MG63 (cell line): ENCODE measurements around the gene GEMIN7. TPM values are rescaled to one million over a fixed set of nuclear protein-coding genes. Genes with fewer than 3 reads are reported as not detected.
"Not testable (repeated sequence)": the region's sequence is repeated elsewhere in the genome, so short reads cannot be mapped to it uniquely, and the experiment has no call there.

Source experiments
- DNase-seq: peaks from one replicate; pipeline ENCODE4 v3.0.0-alpha.2; 2020
- H3K27me3 ChIP-seq: fragments of 250-450 bp; sonication (Bioruptor Pico); 2 replicates; pipeline ENCODE4 v1.5.1; 2020; ENCODE audit warnings: mild to moderate bottlenecking, moderate library complexity
- H3K36me3 ChIP-seq: fragments of 250-450 bp; sonication (Bioruptor Pico); 2 replicates; pipeline ENCODE4 v1.5.1; 2020; ENCODE audit warnings: mild to moderate bottlenecking, moderate library complexity
- H3K4me3 ChIP-seq: fragments of 250-450 bp; sonication (Bioruptor Pico); 2 replicates; pipeline ENCODE4 v1.5.1; 2020; ENCODE audit warnings: mild to moderate bottlenecking, moderate library complexity
- H3K9me3 ChIP-seq: fragments of 250-450 bp; sonication (Bioruptor Pico); 2 replicates; pipeline ENCODE4 v1.5.1; 2020; ENCODE audit warnings: mild to moderate bottlenecking, moderate library complexity
- total RNA-seq: library from RNA; depleted of rRNA; stranded (reverse); fragments of >200 nt; shearing (Covaris generic); gene quantifications from 2 replicates; pipeline ENCODE4 v1.2.3, GENCODE V29; 2014; ENCODE audit warnings: low replicate concordance

Gene GEMIN7
- total RNA-seq, 1 experiment from 2014 or later: 73.6 TPM

GRCh38 chr19:45110851-45111266 is 31.8 kb downstream of the GEMIN7 start:
- no peak overlapping the region for H3K4me3 ChIP-seq
- DNase-seq: no peak
- no peaks in the 10 kb centered on the region; the same call in 1 of the 2 replicates for H3K36me3 ChIP-seq
- H3K9me3 ChIP-seq: no peaks in the 10 kb centered on the region
- H3K27me3 ChIP-seq: no peaks in the 10 kb centered on the region

- Histone ChIP-seq H3K36me3 (no peaks in the 10 kb centered on the region; the same call in 1 of the 2 replicates), H3K9me3 (no peaks in the 10 kb centered on the region)
- DNase-seq: no peak
Observed at GRCh38 chr19:45112111-45112827, 33.2 kb downstream of the GEMIN7 start.

GRCh38 chr19:45113628-45114027 is 34.6 kb downstream of the GEMIN7 start:
- no peak overlapping the region for H3K4me3 ChIP-seq
- no peaks in the 10 kb centered on the region for H3K27me3 ChIP-seq
- DNase-seq: no peak
- no peaks in the 10 kb centered on the region for H3K9me3 ChIP-seq
- H3K36me3 ChIP-seq: no peaks in the 10 kb centered on the region

More at GRCh38 chr19:45112111-45112827, 33.2 kb downstream of the GEMIN7 start:
- H3K4me3 ChIP-seq: no peak overlapping the region
- H3K27me3 ChIP-seq: no peaks in the 10 kb centered on the region

GRCh38 chr19:45114116-45114515 is 35.1 kb downstream of the GEMIN7 start:
- Histone ChIP-seq H3K9me3 (no peaks in the 10 kb centered on the region), H3K36me3 (no peaks in the 10 kb centered on the region), H3K4me3 (no peak overlapping the region), H3K27me3 (no peaks in the 10 kb centered on the region)
- no peak for DNase-seq

- peaks cover 3% of the 10 kb centered on the region; the same call in 1 of the 2 replicates for H3K36me3 ChIP-seq
- no peaks in the 10 kb centered on the region for H3K9me3 ChIP-seq
Observed at GRCh38 chr19:45115809-45116615, 37.0 kb downstream of the GEMIN7 start.

GRCh38 chr19:45117167-45117594 is 38.1 kb downstream of the GEMIN7 start:
- H3K27me3 ChIP-seq: no peaks in the 10 kb centered on the region
- no peaks in the 10 kb centered on the region for H3K9me3 ChIP-seq
- H3K36me3 ChIP-seq: peaks cover 3% of the 10 kb centered on the region; the same call in 1 of the 2 replicates
- no peak for DNase-seq
- H3K4me3 ChIP-seq: no peak overlapping the region

More at GRCh38 chr19:45115809-45116615, 37.0 kb downstream of the GEMIN7 start:
- no peak for DNase-seq
- no peaks in the 10 kb centered on the region for H3K27me3 ChIP-seq
- H3K4me3 ChIP-seq: no peak overlapping the region

- no peaks in the 10 kb centered on the region for H3K27me3 ChIP-seq
- H3K36me3 ChIP-seq: peaks cover 3% of the 10 kb centered on the region; the same call in 1 of the 2 replicates
- H3K4me3 ChIP-seq: no peak overlapping the region
- H3K9me3 ChIP-seq: no peaks in the 10 kb centered on the region
- no peak for DNase-seq
Observed at GRCh38 chr19:45117671-45118070, 38.6 kb downstream of the GEMIN7 start.

GRCh38 chr19:45118106-45118505 is 39.0 kb downstream of the GEMIN7 start:
- Histone ChIP-seq H3K4me3 (no peak overlapping the region), H3K27me3 (no peaks in the 10 kb centered on the region), H3K36me3 (peaks cover 3% of the 10 kb centered on the region; the same call in 1 of the 2 replicates), H3K9me3 (no peaks in the 10 kb centered on the region)
- DNase-seq: no peak

GRCh38 chr19:45118591-45119355 is 39.7 kb downstream of the GEMIN7 start:
- H3K27me3 ChIP-seq, DNase-seq: not testable (repeated sequence)

GRCh38 chr19:45119582-45119981 is 40.5 kb downstream of the GEMIN7 start:
- DNase-seq: no peak
- Histone ChIP-seq H3K4me3 (no peak overlapping the region), H3K36me3 (peaks cover 3% of the 10 kb centered on the region; the same call in 1 of the 2 replicates), H3K9me3 (no peaks in the 10 kb centered on the region), H3K27me3 (no peaks in the 10 kb centered on the region)

More at GRCh38 chr19:45118591-45119355, 39.7 kb downstream of the GEMIN7 start:
- not testable (repeated sequence) for H3K4me3 ChIP-seq, H3K9me3 ChIP-seq, H3K36me3 ChIP-seq

GRCh38 chr19:45121827-45122345 is 42.8 kb downstream of the GEMIN7 start:
- no peak overlapping the region for H3K4me3 ChIP-seq
- H3K27me3 ChIP-seq: no peaks in the 10 kb centered on the region
- H3K9me3 ChIP-seq: no peaks in the 10 kb centered on the region
- peaks cover 8% of the 10 kb centered on the region for H3K36me3 ChIP-seq
- no peak for DNase-seq

- DNase-seq: no peak
- H3K9me3 ChIP-seq: no peaks in the 10 kb centered on the region
- no peaks in the 10 kb centered on the region for H3K27me3 ChIP-seq
- peaks cover 8% of the 10 kb centered on the region for H3K36me3 ChIP-seq
- no peak overlapping the region for H3K4me3 ChIP-seq
Observed at GRCh38 chr19:45122832-45123231, 43.8 kb downstream of the GEMIN7 start.

GRCh38 chr19:45123440-45123850 is 44.4 kb downstream of the GEMIN7 start:
- H3K36me3 ChIP-seq: peaks cover 11% of the 10 kb centered on the region
- H3K4me3 ChIP-seq: no peak overlapping the region
- no peaks in the 10 kb centered on the region for H3K27me3 ChIP-seq
- no peak for DNase-seq
- no peaks in the 10 kb centered on the region for H3K9me3 ChIP-seq

GRCh38 chr19:45124021-45124420 is 45.0 kb downstream of the GEMIN7 start:
- Histone ChIP-seq H3K9me3 (no peaks in the 10 kb centered on the region), H3K27me3 (no peaks in the 10 kb centered on the region), H3K36me3 (peaks cover 11% of the 10 kb centered on the region), H3K4me3 (no peak overlapping the region)
- no peak for DNase-seq

- H3K27me3 ChIP-seq: no peaks in the 10 kb centered on the region
- H3K36me3 ChIP-seq: peaks cover 8% of the 10 kb centered on the region
- no peaks in the 10 kb centered on the region for H3K9me3 ChIP-seq
- DNase-seq: no peak
- no peak overlapping the region for H3K4me3 ChIP-seq
Observed at GRCh38 chr19:45125360-45125759, 46.3 kb downstream of the GEMIN7 start.

GRCh38 chr19:45125975-45126493 is 47.0 kb downstream of the GEMIN7 start:
- peaks cover 8% of the 10 kb centered on the region for H3K36me3 ChIP-seq
- H3K9me3 ChIP-seq: no peaks in the 10 kb centered on the region
- no peak overlapping the region for H3K4me3 ChIP-seq
- DNase-seq: peak; percentile 58
- no peaks in the 10 kb centered on the region for H3K27me3 ChIP-seq
